Hair follicle dermal papilla cell (primary cell): ENCODE measurements around the gene EMX2. TPM values are rescaled to one million over a fixed set of nuclear protein-coding genes. Genes with fewer than 3 reads are reported as not detected.

Experiments
- total RNA-seq: library from RNA; depleted of rRNA; stranded (reverse); fragments of >200 nt; gene quantifications from 2 replicates; pipeline ENCODE4 v1.2.3, GENCODE V29; 2012

The EMX2 gene
- 5.5 and 8.1 TPM in 2 replicates for total RNA-seq

DNA sequence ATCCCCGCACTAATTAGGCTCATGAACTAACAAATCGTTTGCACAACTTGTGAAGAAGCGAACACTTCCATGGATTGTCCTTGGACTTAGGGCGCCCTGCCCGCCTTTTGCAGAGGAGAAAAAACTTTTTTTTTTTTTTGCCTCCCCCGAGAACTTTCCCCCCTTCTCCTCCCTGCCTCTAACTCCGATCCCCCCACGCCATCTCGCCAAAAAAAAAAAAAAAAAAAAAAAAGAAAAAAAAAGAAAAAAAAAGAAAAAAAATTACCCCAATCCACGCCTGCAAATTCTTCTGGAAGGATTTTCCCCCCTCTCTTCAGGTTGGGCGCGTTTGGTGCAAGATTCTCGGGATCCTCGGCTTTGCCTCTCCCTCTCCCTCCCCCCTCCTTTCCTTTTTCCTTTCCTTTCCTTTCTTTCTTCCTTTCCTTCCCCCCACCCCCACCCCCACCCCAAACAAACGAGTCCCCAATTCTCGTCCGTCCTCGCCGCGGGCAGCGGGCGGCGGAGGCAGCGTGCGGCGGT is at the start of gene EMX2:
EMX2 (plus strand) TSS at position 41 of the 519 bp plus-strand sequence. CDS start 522 bp downstream, outside the sequence.

Other genes with a start within 250 kb of the EMX2 start
- 34.0 and 37.6 TPM in 2 replicates for gene PDZD8, start 167.3 kb upstream of the EMX2 start, total RNA-seq